ENCODE data around the gene TPSB2.
"Not testable (repeated sequence)": the region's sequence is repeated elsewhere in the genome, so short reads cannot be mapped to it uniquely, and the experiment has no call there.

TPSB2 gene

DNA sequence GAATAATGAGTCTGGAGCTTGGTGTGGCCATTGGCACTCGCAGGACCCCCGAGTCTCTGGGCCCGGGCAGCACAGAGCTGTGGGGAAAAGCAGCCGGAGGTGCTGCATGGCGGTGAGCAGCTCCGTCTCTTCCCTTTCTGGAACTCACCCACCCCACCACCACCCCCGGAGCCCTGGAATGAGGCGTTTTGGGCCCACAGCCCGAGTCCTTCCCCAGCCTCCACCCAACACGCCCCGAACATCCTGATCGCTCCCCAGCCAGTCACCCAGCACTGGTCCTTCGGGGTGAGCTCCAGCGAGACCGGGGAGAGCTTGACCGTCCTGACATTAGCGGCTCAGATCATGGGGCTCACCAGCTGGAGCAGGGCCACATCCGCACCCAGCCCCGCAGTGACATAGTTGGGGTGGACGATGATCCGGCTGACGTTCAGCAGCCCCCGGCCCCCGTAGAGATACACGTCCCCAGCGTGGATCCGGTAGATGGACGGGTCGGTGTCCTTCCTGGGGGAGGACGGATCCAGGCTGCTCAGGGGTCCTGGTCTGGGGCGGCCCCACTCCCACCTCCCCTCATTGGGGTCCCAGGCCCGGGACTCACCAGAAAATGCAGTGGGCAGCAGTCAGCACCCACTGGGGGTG is 32.3 kb upstream of the TPSB2 start:
- in situ Hi-C loops (cut with HindIII; ENCODE audit: low sequenced_read_pairs), result no loop called here

DNA sequence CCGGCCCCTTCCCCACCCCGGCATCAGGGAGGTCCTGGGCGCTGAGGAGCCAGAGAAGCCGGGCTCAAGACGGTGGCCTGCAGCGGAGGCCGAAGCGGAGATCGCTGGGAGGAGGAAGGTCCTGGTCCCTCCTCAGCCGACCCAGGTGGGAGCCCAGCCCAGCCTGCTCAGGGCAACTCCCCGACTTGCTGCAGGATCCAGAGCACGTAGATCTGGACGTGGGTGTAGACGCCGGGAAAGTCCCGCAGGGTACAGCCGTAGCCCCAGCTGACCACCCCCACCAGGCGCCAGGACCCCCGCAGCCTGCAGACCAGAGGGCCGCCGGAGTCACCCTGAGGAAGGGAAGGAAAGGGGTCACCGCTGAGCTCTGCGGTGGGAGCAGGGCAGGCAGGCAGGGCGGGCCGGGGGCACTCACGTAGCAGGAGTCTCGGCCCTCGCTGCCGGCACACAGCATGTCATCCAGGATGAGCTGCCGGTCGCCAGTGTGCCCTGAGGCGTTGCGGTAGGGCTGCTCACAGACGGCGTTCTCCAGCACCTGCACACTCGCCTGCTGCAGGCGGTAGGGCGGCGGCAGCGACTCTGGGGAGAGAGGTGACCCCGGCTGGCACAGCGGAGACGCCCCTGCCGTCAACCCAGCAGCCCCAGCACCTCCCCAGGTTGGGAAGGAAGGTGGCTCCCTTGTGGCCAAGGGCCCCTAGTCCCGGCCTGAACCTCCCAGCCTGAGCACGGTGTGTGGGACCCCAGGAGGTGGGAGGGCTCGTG is 31.3 kb upstream of the TPSB2 start:
- in situ Hi-C loops (cut with HindIII; ENCODE audit: low sequenced_read_pairs), result no loop called here

DNA sequence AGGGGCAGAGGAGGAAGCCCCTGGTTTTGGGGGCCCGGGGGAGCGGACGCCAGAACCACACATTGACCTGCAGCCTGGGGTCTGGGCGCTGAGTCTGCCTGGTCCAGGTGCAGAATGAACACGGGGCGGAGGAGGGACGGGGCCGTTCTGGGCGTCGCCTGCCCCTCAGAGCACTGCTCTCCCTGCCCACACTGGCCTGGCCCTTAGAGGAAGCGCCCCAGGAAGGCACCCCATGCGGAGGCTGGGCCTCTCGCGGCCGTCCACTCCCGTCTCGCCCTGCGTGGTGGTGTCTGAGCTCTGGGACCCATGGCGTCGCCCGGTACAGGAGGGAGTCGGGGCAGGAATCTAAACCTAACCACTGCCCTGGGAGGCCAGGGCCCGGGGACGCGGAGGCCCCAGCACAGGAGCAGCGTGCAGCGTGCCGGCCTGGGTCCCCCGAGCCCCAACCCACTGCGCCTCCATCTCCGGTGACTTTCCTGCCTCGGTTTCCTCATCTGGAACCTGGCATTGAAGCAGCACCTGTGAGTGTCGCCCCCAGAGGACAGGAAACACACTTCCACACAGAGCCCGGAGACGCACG is 30.2 kb upstream of the TPSB2 start:
- in situ Hi-C loops (cut with HindIII; ENCODE audit: low sequenced_read_pairs), result no loop called here

DNA sequence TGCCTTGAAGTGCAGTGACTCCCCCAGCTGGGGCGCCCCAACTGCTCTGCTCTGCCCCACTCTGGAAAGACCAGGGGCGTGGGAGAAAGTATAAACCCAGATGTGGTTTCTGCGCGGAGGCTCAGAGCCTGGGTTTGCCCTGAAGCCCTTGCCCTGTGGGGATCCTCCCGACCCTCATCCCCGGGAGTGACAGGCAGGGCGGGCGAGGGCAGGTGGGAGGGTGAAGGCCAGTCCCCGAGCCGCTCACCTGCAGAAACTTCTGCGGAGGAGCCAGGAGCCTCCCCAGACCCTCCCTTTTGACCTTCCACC is 29.7 kb upstream of the TPSB2 start:
- in situ Hi-C loops (cut with HindIII; ENCODE audit: low sequenced_read_pairs), result no loop called here

DNA sequence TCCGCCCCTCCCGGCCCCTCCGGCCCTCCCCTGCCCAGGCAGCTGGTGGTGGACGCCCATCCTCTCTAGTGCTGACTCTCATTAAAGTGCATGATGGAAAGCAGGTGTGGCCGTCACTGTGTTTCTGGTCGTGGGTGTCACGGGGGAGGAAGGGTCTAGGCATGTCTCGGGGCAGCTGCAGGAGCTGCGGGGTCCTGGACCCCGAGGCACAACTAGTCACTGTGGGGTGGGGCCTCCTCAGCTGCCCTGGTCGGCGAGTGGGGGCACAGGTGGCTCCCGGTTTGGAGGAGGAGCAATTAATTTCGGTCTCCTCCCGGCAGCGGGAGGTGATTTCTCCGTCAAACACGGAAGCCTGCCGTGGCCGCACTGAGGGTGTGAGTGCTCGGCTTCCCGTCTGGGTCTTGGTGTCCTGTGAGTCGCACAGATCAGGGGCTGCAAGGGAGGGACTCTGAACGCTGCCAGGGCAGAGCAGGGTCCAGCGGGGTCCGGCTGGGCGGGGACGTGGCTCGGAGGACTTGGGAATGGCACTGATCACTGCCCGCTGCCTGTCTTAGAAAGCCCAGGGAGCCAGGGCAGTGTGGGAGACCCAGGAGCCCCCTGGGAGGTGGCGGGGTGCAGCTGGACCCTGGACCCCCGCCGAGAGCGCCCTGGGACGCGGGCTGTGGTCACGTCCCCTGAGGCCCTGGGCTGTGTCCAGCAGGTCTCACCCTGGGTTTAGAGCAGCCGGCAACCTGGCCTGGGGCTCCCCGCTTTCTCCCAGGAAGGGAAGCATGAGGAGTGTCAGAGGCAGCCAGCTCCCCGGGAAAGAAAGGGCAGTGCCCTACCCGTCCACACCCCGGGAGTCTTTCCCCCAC is 29.1 kb upstream of the TPSB2 start:
- in situ Hi-C loops (cut with HindIII; ENCODE audit: low sequenced_read_pairs), result no loop called here

DNA sequence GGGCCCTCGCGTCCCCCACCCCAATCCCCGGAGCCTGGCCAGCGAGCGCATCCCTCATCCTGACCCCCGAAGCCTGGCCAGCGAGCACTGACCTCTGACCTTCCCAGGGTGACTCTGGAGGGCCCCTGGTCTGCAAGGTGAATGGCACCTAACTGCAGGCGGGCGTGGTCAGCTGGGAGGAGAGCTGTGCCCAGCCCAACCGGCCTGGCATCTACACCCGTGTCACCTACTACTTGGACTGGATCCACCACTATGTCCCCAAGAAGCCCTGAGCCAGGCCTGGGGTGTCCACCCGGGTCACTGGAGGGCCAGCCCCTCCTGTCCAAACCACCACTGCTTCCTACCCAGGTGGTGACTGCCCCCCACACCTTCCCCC is 28.2 kb upstream of the TPSB2 start:
- in situ Hi-C loops (cut with HindIII; ENCODE audit: low sequenced_read_pairs), result no loop called here

DNA sequence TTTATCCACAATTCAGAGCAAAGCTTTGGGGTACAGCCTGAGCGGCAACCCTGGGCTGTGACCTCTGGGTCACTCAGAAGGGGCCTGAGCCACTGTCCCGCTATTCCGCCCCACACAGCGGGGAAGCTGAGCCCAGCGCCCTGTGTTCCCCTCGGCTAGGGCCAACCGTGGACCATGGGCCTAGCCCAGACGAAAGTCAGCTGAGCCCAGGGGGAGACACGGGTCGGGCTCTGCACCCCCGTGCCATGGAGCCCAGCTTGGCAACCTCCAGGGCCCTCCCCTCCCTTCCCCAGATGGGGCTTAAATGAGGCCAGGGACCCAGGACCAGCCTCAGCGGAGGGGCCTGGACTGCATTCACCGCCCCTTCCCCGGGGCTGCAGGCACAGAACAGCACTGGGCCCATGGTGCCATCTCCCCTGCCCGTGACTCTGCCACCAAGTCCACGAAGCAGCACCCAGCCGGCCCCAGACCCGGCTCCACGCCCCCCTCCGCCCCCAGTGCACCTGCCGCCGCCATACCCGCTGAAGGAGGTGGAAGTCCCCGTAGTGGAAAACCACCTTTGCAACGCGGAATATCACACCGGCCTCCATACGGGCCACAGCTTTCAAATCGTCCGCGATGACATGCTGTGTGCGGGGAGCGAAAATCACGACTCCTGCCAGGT is 27.7 kb upstream of the TPSB2 start:
- in situ Hi-C loops (cut with HindIII; ENCODE audit: low sequenced_read_pairs), result no loop called here

DNA sequence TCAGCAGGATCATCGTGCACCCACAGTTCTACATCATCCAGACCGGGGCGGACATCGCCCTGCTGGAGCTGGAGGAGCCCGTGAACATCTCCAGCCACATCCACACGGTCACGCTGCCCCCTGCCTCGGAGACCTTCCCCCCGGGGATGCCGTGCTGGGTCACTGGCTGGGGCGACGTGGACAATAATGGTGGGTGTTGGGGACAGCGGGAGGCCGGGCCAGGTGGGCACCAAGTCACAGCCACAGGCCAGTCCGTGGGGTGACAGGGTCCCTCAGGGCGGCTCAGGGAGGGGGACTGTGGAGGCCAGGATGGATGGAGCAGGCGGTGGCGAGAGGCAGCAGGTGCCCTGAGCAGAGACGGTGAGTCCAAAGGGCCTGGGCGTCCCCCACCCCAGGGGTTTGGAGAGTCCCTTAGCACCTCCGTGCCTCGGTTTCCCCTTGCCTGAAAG is 26.9 kb upstream of the TPSB2 start:
- in situ Hi-C loops (cut with HindIII; ENCODE audit: low sequenced_read_pairs), result no loop called here

DNA sequence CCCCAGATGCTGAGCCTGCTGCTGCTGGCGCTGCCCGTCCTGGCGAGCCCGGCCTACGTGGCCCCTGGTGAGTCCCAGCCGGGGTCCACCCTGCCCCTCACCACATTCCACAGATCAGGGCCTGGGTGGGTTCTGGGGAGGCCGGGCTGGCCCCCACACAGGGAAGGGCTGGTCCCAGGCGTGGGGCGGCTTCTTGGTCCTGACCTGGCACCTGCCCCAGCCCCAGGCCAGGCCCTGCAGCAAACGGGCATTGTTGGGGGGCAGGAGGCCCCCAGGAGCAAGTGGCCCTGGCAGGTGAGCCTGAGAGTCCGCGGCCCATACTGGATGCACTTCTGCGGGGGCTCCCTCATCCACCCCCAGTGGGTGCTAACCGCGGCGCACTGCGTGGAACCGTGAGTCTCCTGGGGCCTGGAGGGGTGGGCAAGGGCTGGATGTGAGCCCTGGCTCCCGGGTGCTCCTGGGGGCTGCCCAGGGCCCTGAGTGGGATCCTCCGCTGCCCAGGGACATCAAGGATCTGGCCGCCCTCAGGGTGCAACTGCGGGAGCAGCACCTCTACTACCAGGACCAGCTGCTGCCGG is 26.4 kb upstream of the TPSB2 start:
- in situ Hi-C loops (cut with HindIII; ENCODE audit: low sequenced_read_pairs), result not testable (repeated sequence)

DNA sequence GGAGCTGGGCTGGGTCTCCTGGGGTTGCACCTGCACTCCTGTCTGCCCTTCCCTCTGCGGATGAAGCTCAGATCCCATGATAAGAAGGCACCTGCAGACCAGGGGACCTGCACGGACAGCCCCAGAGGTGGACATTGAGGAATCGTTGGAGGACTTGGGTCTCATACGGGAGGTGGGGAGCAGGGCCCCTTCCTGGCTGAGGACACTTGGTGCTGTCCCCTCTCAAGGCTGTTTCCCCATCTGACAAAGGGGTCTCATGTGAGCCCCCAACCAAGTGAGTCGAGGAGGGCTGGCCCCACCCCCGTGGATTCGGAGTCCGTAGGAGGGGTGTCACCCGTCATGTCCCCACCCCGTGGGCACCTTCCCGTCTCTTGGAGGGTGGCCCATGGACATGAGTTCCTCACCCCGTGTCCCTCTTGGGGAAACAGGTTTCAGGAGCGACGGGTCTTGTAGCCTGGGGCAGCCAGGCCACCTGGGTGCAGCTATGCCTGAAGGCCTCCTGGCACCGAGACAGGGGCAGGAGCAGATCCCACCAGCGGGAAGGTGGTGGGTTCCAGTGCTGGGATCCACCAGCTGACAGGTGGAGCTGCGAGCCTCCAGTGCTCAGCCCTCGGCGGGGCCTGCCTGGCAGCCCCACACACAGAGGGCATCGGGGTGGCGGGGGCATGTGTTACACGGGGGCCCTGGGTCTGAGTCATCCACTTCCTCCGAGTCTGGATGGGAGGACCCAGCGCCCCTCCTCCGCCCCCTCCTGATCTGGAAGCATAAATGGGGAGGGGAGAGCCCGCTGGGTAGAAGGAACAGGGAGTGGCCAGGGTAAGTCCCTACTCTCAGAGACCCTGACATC is 25.5 kb upstream of the TPSB2 start, which contains the start of gene TPSD1:
Gene TPSD1 (plus strand): TSS at position 794 of the 847 bp plus-strand sequence. CDS start 212 bp downstream, outside the sequence.
- in situ Hi-C loops (cut with HindIII; ENCODE audit: low sequenced_read_pairs), result not testable (repeated sequence)

DNA sequence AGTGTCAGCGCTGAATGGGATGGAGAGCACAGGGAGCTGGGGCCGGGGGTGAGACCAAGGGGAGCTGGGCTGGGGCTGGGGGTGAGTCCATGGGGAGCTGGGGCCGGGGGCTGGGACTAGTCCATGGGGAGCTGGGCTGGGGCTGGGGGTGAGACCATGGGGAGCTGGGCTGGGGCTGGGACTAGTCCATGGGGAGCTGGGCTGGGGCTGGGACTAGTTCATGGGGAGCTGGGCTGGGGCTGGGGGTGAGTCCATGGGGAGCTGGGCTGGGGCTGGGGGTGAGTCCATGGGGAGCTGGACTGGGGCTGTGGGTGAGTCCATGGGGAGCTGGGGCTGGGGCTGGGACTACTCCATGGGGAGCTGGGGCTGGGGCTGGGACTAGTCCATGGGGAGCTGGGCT is 24.8 kb upstream of the TPSB2 start:
- in situ Hi-C loops (cut with HindIII; ENCODE audit: low sequenced_read_pairs), result not testable (repeated sequence)

DNA sequence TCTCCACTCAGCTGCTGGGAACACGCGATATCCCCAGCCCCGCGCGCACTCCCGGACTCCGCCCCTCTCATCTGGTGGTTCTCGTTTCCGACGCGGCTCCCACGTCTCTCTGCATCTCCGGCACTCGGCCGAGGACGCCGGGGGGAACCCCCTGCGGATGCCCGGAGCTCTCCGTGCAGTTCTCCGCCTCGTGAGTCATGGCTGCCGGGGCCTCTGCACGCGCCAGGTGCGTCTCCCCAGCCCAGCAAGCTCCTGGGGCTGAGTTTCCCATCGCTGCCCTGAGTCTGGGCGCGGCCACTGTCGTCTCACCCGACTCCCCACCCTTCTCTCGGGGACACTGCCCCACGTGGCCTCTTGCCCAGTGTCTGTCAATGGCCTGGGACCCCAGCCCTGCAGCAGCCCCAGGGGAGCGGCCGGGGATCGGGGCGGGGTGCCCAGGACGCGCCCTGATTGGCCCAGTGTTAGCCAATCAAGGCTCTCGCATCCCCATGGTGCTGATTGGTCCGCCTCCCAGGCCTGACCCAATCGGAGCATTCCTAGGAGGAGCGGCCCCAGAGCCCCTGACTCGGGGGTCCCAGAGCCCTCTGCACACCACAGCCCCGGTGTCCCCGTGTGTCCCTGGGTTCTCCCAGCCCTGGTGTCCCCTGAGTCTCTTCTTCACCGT is 23.8 kb upstream of the TPSB2 start:
- in situ Hi-C loops (cut with HindIII; ENCODE audit: low sequenced_read_pairs), result not testable (repeated sequence)

DNA sequence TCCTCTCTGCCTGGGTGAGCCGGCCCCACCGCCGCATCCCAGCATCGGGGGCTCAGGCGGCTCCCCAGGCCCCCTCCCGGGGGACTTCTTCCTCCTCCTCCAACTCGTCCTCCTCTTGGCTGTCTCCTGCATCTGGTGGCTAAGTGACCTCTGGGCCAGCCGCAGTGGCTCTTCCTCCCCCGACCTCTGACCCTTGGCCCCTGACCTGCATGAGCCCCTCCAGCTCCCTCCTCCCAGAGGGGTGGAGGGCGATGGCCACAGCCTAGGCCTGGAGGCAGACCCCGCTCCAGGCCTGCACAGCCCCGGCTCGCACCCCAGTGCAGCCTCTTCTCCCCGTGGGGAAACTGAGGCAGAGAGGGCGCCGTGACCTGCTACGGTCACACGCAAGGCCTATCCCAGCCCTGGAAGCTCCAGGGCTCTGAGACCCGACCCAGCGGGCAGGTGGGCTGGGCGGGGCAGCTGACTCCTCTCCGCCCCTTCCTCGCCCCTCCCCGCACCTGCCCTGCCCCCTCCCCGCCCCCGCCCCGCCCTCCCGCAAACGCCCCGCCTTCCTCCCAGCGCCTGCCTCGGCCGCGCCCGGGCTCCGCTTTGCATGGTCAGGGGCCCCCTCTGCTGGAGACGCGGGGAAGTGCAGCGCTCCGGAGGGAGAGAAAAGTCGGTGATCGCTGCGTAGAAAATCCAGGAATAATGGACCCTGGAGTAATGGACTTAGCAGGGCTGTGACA is 19.2 kb upstream of the TPSB2 start:
- in situ Hi-C loops (cut with HindIII; ENCODE audit: low sequenced_read_pairs), result not testable (repeated sequence)

DNA sequence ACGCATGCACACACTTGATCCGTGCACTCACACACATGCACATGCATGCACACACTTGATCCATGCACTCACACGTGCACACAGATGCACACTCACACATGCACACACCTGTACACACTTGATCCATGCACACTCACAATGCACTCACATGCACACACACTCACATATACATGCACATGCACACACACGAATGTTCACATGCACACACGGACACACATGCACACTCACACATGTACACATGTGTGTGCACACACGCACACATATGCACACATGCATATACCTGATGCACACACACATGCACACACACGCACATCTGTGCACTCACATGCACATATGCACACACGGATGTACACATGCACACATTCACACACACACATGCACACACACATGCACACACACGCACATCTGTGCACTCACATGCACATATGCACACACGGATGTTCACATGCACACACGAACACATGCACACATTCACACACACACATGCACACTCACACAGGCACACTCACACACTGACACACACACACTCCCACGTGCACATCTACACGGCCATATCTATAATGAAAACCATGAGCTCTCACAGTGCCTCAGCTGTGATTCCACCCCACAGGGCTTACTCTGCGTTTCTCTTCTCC is 18.0 kb upstream of the TPSB2 start:
- in situ Hi-C loops (cut with HindIII; ENCODE audit: low sequenced_read_pairs), result not testable (repeated sequence)

DNA sequence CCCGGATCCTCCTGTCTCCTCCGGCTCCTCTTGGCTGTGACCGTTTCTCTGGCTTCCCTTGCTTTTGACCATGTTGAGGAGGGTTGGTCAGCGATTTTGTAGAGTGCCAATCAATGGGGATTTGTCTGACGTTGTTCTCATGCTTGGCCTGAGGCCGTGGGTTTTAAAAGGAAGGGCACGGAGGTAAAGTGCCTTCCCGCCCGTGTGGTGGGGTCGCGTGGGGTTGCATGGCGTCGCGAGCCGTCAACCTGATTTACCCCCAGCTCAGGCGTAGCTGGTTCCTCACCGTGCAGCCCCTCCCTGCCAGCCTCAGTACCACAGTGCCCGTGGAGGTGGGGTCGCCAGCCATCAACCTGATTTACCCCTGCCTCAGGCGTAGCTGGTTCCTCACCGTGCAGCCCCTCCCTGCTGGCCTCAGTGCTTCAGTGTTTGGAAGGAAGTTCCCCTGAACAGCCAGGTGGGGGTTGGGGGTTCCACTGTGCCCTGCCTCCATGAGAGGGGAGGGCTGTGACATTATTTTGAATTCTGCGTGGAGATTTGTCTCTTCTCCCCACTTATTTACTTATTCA is 15.6 kb upstream of the TPSB2 start:
- in situ Hi-C loops (cut with HindIII; ENCODE audit: low sequenced_read_pairs), result no loop called here

DNA sequence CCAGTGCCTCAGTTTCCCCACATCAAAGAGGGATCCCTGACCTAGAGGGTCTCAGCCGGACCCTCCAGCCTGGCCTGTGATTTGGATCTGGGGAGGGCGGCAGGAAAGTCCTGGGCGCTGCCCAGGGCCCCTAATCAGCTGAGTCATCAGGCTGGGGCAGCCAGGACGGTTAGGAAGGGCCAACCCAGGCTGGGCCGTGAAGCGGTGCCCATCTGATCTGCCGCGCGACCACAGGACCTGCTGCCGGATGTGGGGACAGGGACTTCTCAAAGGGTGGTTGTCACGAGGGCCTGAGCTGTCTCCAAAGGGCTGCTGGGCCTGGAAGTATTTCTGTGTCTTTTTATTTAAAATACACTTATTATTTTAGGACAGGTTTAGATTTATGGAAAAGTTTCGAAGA is 14.9 kb upstream of the TPSB2 start:
- in situ Hi-C loops (cut with HindIII; ENCODE audit: low sequenced_read_pairs), result no loop called here
